Neuronal stem cell (in vitro differentiated cells): ENCODE data around the gene ELMO1.

Experiments
- DNase-seq: peaks from one replicate; pipeline ENCODE4 v3.0.0-alpha.2; 2013; ENCODE audit warnings: low spot score
- H2AFZ ChIP-seq: one replicate; pipeline ENCODE4 v1.6.1; 2013; ENCODE audit warnings: mild to moderate bottlenecking, low read length, inconsistent platforms
- H2AK5ac ChIP-seq: 2 replicates; pipeline ENCODE4 v1.6.1; 2013; ENCODE audit warnings: low read depth, mild to moderate bottlenecking, inconsistent platforms, low read length, moderate library complexity, mixed read lengths
- H2BK120ac ChIP-seq: 2 replicates; pipeline ENCODE4 v1.6.1; 2013; ENCODE audit warnings: low read depth, mild to moderate bottlenecking, inconsistent platforms, low read length, moderate library complexity, mixed read lengths
- H2BK12ac ChIP-seq: one replicate; pipeline ENCODE4 v1.6.1; 2013; ENCODE audit warnings: low read length, inconsistent platforms
- H2BK15ac ChIP-seq: 2 replicates; pipeline ENCODE4 v1.6.1; 2013; ENCODE audit warnings: mild to moderate bottlenecking, low read length, inconsistent platforms, mixed read lengths
- H2BK5ac ChIP-seq: one replicate; pipeline ENCODE4 v1.6.1; 2013; ENCODE audit warnings: inconsistent platforms, mild to moderate bottlenecking, low read length, moderate library complexity
- H3K14ac ChIP-seq: one replicate; pipeline ENCODE4 v1.6.1; 2013; ENCODE audit warnings: low read length, inconsistent platforms
- H3K18ac ChIP-seq: 2 replicates; pipeline ENCODE4 v1.6.1; 2013; ENCODE audit warnings: low read length, inconsistent platforms
- H3K23ac ChIP-seq: 2 replicates; pipeline ENCODE4 v1.6.1; 2013; ENCODE audit warnings: low read depth, mild to moderate bottlenecking, mixed read lengths, low read length, inconsistent platforms; ENCODE audit not compliant: poor library complexity
- H3K27ac ChIP-seq: replicated peaks from 3 replicates; pipeline ENCODE4 v1.5.1; 2013; ENCODE audit warnings: low read length, inconsistent platforms
- H3K27me3 ChIP-seq, 3 experiments: 2 replicates each; pipeline ENCODE4 v1.6.1; 2013; ENCODE audit warnings: low read length in 3 of 3, mild to moderate bottlenecking in 2 of 3, inconsistent platforms in 1 of 3, low read depth in 1 of 3, mixed read lengths in 1 of 3, moderate library complexity in 1 of 3; ENCODE audit not compliant: control insufficient read depth in 3 of 3, insufficient read depth in 3 of 3
- H3K36me3 ChIP-seq, 2 donors: replicated peaks in 1 of 2; 2 replicates each; pipeline ENCODE4 v1.6.1; 2013; ENCODE audit warnings: low read length in 2 of 2; ENCODE audit not compliant: control insufficient read depth in 2 of 2, insufficient read depth in 2 of 2
- H3K4ac ChIP-seq: 2 replicates; pipeline ENCODE4 v1.6.1; 2013; ENCODE audit warnings: inconsistent platforms, mild to moderate bottlenecking, low read length, moderate library complexity
- H3K4me1 ChIP-seq, 2 donors: 1 replicate in 1 of 2; 2 replicates in 1 of 2; pipeline ENCODE4 v1.6.1; 2013; ENCODE audit warnings: low read length in 2 of 2, low read depth in 1 of 2; ENCODE audit not compliant: control insufficient read depth in 2 of 2, insufficient read depth in 1 of 2
- H3K4me2 ChIP-seq: one replicate; pipeline ENCODE4 v1.6.1; 2013; ENCODE audit warnings: mild to moderate bottlenecking, low read length, inconsistent platforms; ENCODE audit not compliant: insufficient read depth, poor library complexity, severe bottlenecking
- H3K4me3 ChIP-seq, 2 donors: 2 replicates each; pipeline ENCODE4 v1.5.1; 2013; ENCODE audit warnings: low read length in 2 of 2, mild to moderate bottlenecking in 2 of 2, inconsistent platforms in 1 of 2, moderate library complexity in 1 of 2
- H3K79me1 ChIP-seq: one replicate; pipeline ENCODE4 v1.6.1; 2013; ENCODE audit warnings: low read depth, mild to moderate bottlenecking, inconsistent platforms, low read length, moderate library complexity
- H3K9ac ChIP-seq: one replicate; pipeline ENCODE4 v1.6.1; 2013; ENCODE audit warnings: mild to moderate bottlenecking, low read depth, low read length, inconsistent platforms; ENCODE audit not compliant: poor library complexity
- H3K9me3 ChIP-seq, 2 donors: replicated peaks in 1 of 2; 2 replicates each; pipeline versions ENCODE3 to v1.6.1; 2013; ENCODE audit warnings: low read length in 2 of 2, mild to moderate bottlenecking in 2 of 2, inconsistent platforms in 1 of 2, low read depth in 1 of 2, mixed read lengths in 1 of 2, moderate library complexity in 1 of 2; ENCODE audit not compliant: control insufficient read depth in 2 of 2, insufficient read depth in 1 of 2
- H4K8ac ChIP-seq: one replicate; pipeline ENCODE4 v1.6.1; 2013; ENCODE audit warnings: low read depth, mild to moderate bottlenecking, inconsistent platforms, low read length, moderate library complexity
- H4K91ac ChIP-seq: one replicate; pipeline ENCODE4 v1.6.1; 2013; ENCODE audit warnings: low read length, low read depth, mild to moderate bottlenecking, inconsistent platforms; ENCODE audit not compliant: poor library complexity
- WGBS, 2 donors: extraction: QIAGEN DNeasy Blood & Tissue Kit; methylation state at CpG; one replicate each; pipeline ENCODE4 v1.1.7; 2013; ENCODE audit warnings: missing lambda C conversion rate in 2 of 2, mixed read lengths in 1 of 2; ENCODE audit not compliant: insufficient read length in 2 of 2, insufficient replicate concordance in 1 of 2; ENCODE audit errors: extremely low coverage in 2 of 2; 5-methylcytosine and 5-hydroxymethylcytosine counted together

ELMO1 gene

DNA sequence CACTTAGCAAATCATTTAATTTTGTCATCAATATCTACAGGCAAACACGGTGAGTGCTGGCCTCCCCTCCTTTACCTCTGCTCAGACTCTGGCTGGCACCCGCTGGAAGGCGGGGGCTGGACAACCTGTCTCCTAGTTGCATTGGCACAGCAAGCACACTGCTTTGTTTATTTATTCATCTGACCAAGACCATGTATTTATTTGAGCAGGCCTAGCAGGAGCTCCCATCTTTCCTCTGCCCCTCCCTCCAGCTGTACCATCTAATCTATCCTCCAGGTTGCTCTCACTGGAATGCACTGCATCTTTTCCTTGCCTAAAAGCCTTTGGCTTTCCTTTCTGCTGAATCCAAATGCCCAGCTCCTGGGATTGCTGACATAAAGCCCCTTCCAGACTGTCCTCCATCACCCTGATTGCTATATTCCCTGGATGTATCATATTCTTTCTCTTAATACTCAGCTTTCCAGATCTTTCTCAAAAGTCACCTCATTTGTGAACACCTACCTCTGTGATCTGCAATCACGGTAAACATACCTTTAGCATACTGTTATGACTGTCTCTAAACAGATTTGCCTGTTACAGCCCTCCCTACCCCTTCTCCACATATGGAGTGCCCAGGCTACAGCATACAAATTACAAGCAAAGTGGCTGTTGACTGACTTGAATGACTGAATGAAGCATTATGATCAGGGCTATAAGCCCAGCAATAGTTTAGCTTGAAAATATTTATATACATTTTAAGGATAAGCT, 9.6 kb downstream of the ELMO1 start:
- H3K4ac ChIP-seq, result no peak overlapping the region
- no peaks in the 10 kb centered on the region for H3K79me1 ChIP-seq
- H3K4me3 ChIP-seq, result no peak overlapping the region
- H2BK120ac ChIP-seq, result no peak overlapping the region
- no peak overlapping the region for H2AFZ ChIP-seq
- no peak for DNase-seq
- no peak overlapping the region for H3K4me2 ChIP-seq
- no peaks in the 10 kb centered on the region for H3K27me3 ChIP-seq
- no peaks in the 10 kb centered on the region for H3K9me3 ChIP-seq
- no peak overlapping the region for H4K91ac ChIP-seq
- H3K36me3 ChIP-seq, result no peaks in the 10 kb centered on the region
- no peak overlapping the region for H3K27ac ChIP-seq
- H3K4me1 ChIP-seq, result peaks cover 7 to 13% of the 10 kb centered on the region in 2 donors
- H4K8ac ChIP-seq, result no peak overlapping the region
- no CpG with 5 or more reads among the region's 4 CpGs for WGBS, 2 donors
- no peak overlapping the region for H2BK12ac ChIP-seq
- no peak overlapping the region for H2AK5ac ChIP-seq
- H3K18ac ChIP-seq, result no peak overlapping the region
- H3K9ac ChIP-seq, result no peak overlapping the region
- H3K23ac ChIP-seq, result no peak overlapping the region
- H2BK5ac ChIP-seq, result no peak overlapping the region
- no peak overlapping the region for H3K14ac ChIP-seq
- H2BK15ac ChIP-seq, result no peak overlapping the region

DNA sequence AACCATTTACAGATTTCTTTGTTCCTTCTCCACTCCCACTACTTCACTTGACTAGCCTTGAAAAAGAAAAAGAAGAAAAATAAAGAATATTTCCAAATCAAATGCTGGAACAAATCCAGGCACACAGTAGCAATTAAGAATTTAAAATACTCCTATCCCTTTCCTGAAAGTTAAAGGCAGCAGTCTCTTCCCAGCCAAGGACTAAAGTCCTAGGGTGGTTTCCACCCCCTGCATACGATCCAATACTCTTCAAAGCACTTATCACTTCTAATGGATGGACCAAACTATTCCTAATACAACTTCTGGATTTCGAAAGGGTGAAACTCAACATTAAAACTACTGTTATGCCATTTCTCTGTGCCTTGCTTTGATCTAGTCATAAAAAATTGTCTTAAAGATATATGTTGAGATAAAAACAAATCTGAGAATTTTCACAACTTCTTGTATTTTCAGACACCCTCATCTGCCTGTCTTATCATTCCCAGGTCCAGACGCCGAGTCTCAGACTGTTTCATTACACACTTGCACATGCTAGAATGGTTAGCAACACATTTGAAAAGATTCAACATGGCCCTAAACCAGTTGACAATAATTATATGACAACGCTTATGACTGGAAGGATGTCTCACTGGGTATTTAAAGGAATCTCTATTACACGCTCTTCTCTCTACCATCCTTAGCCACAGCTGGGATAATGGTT, 13.4 kb downstream of the ELMO1 start:
- Histone ChIP-seq H4K8ac (no peak overlapping the region), H3K36me3 (no peaks in the 10 kb centered on the region), H3K27ac (no peak overlapping the region), H4K91ac (no peak overlapping the region), H2AK5ac (no peak overlapping the region), H2BK12ac (no peak overlapping the region), H3K14ac (no peak overlapping the region), H3K79me1 (no peaks in the 10 kb centered on the region), H3K9me3 (no peaks in the 10 kb centered on the region), H3K23ac (no peak overlapping the region), H3K4me2 (no peak overlapping the region), H2BK15ac (no peak overlapping the region), H3K18ac (no peak overlapping the region), H2BK5ac (no peak overlapping the region), H3K4me1 (no peaks in the 10 kb centered on the region), H3K4ac (no peak overlapping the region), H3K9ac (no peak overlapping the region), H3K27me3 (peaks cover 0 to 2% (median 0%) of the 10 kb centered on the region in 3 experiments), H3K4me3 (no peak overlapping the region), H2BK120ac (no peak overlapping the region), H2AFZ (no peak overlapping the region)
- no CpG with 5 or more reads among the region's 6 CpGs for WGBS, 2 donors
- no peak for DNase-seq

DNA sequence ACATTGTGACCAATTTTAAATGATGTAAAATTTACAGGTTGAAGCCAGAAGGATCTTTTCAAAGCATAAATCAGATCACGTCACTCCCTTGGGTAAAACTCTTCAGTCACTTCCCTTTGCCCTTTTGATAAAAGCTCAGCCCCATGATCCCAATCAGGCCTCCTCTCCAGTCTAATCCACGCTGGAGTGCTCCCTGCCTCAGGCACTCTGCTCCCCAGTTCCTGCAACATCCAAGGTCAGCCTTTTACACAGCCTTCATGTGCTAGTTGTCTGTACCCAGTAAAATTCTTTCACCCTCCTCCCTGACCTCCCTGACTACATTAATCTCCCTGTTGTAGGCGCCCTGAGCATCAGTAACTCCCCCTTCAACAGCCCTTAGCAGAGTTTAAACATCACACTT, 14.1 kb downstream of the ELMO1 start:
- Histone ChIP-seq H3K27ac (no peak overlapping the region), H2BK5ac (no peak overlapping the region), H4K8ac (no peak overlapping the region), H3K9ac (no peak overlapping the region), H3K79me1 (no peaks in the 10 kb centered on the region), H2BK15ac (no peak overlapping the region), H3K23ac (no peak overlapping the region), H2BK12ac (no peak overlapping the region), H3K36me3 (no peaks in the 10 kb centered on the region), H3K4ac (no peak overlapping the region), H3K14ac (no peak overlapping the region), H3K4me3 (no peak overlapping the region), H2AFZ (no peak overlapping the region), H4K91ac (no peak overlapping the region), H3K4me1 (no peaks in the 10 kb centered on the region), H3K9me3 (no peaks in the 10 kb centered on the region), H2BK120ac (no peak overlapping the region), H2AK5ac (no peak overlapping the region), H3K27me3 (peaks cover 0 to 2% (median 0%) of the 10 kb centered on the region in 3 experiments), H3K18ac (peak overlapping the region; percentile 74), H3K4me2 (no peak overlapping the region)
- WGBS, 2 donors, result no CpG with 5 or more reads among the region's 3 CpGs
- no peak for DNase-seq

DNA sequence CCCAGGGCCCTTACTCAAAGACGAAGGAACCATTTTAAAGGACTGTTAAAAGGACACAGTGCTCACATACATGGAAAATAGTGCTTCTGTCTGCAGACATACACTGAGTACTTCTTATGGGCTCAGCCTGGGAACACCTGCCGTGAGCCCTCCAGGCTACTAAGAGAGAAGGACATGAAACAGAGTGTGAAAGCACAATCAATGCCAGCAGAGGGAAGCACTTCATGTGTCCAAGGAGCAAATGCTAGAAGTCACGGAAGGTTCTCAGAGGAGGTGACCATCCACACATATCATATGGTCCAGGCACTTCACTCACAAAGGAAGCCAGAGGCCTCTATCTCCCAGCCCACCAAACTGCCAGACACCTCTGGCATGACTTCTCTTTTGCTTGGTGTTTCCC, 15.5 kb downstream of the ELMO1 start:
- Histone ChIP-seq H2AFZ (no peak overlapping the region), H3K23ac (no peak overlapping the region), H4K91ac (no peak overlapping the region), H3K36me3 (no peaks in the 10 kb centered on the region), H3K4me1 (no peaks in the 10 kb centered on the region), H3K9me3 (no peaks in the 10 kb centered on the region), H2BK120ac (no peak overlapping the region), H4K8ac (no peak overlapping the region), H2BK12ac (no peak overlapping the region), H2BK15ac (no peak overlapping the region), H3K79me1 (no peaks in the 10 kb centered on the region), H3K27me3 (peaks cover 0 to 2% (median 0%) of the 10 kb centered on the region in 3 experiments), H2BK5ac (no peak overlapping the region), H3K27ac (no peak overlapping the region), H3K14ac (no peak overlapping the region), H3K4me3 (no peak overlapping the region), H3K18ac (no peak overlapping the region), H3K4me2 (no peak overlapping the region), H3K9ac (no peak overlapping the region), H2AK5ac (no peak overlapping the region), H3K4ac (no peak overlapping the region)
- DNase-seq, result no peak
- WGBS, 2 donors, result no CpG with 5 or more reads among the region's 3 CpGs
